Smooth muscle cell (in vitro differentiated cells): ENCODE measurements around the gene NAIF1. TPM values are rescaled to one million over a fixed set of nuclear protein-coding genes. Genes with fewer than 3 reads are reported as not detected.
"Not testable (repeated sequence)": the region's sequence is repeated elsewhere in the genome, so short reads cannot be mapped to it uniquely, and the experiment has no call there.

Experiments
- DNase-seq: peaks from one replicate; lab custom pipeline; 2025; ENCODE audit not compliant: unreplicated experiment; lab: John Stamatoyannopoulos, UW
- H2AFZ ChIP-seq: fragments of 200-600 bp; sonication (generic); 2 replicates; pipeline ENCODE4 v1.6.0; 2016; ENCODE audit warnings: antibody characterized with exemption, low read depth, mild to moderate bottlenecking
- H3F3A ChIP-seq: fragments of 200-600 bp; sonication (generic); 2 replicates; pipeline ENCODE4 v1.6.0; 2017; ENCODE audit warnings: antibody characterized with exemption, low read depth
- H3K27ac ChIP-seq: fragments of 200-600 bp; sonication (generic); 2 replicates; pipeline ENCODE4 v1.5.1; 2016; ENCODE audit warnings: low read depth, mild to moderate bottlenecking
- H3K27me3 ChIP-seq: fragments of 200-600 bp; sonication (generic); 2 replicates; pipeline ENCODE4 v1.6.1; 2016; ENCODE audit warnings: low read depth, mild to moderate bottlenecking
- H3K36me3 ChIP-seq: fragments of 200-600 bp; sonication (generic); 2 replicates; pipeline ENCODE4 v1.5.1; 2016; ENCODE audit warnings: low read depth
- H3K4me1 ChIP-seq: fragments of 200-600 bp; sonication (generic); 2 replicates; pipeline ENCODE4 v1.5.1; 2016; ENCODE audit warnings: low read depth
- H3K4me2 ChIP-seq: fragments of 200-600 bp; sonication (generic); 2 replicates; pipeline ENCODE4 v1.6.0; 2016; ENCODE audit warnings: mild to moderate bottlenecking
- H3K4me3 ChIP-seq: fragments of 200-600 bp; sonication (generic); 2 replicates; pipeline ENCODE4 v1.5.1; 2016; ENCODE audit warnings: mild to moderate bottlenecking
- H3K79me2 ChIP-seq: fragments of 200-600 bp; sonication (generic); 2 replicates; pipeline ENCODE4 v1.6.0; 2016; ENCODE audit warnings: low read depth, mild to moderate bottlenecking
- H3K9ac ChIP-seq: fragments of 200-600 bp; sonication (generic); 2 replicates; pipeline ENCODE4 v1.6.0; 2016; ENCODE audit warnings: low read depth
- H3K9me3 ChIP-seq: fragments of 200-600 bp; sonication (generic); replicated peaks from 2 replicates; pipeline ENCODE4 v1.5.1; 2016; ENCODE audit warnings: low read depth
- H4K20me1 ChIP-seq: fragments of 200-600 bp; sonication (generic); 2 replicates; pipeline ENCODE4 v1.6.0; 2016; ENCODE audit warnings: low read depth
- CTCF ChIP-seq: fragments of 200-600 bp; sonication (generic); IDR thresholded peaks from 2 replicates; pipeline ENCODE4 v1.5.1; 2017; ENCODE audit warnings: borderline replicate concordance, mild to moderate bottlenecking, antibody characterized with exemption; ENCODE audit not compliant: insufficient read depth, poor library complexity, severe bottlenecking
- WGBS: methylation state at CpG from one replicate; pipeline ENCODE4 v1.1.7; 2016; ENCODE audit warnings: low lambda C conversion rate; 5-methylcytosine and 5-hydroxymethylcytosine counted together
- polyA plus RNA-seq: library from polyadenylated mRNA; unstranded; fragments of >200 nt; fragmentation: Nextera tagmentation; extraction: Ambion mirVana; gene quantifications from 2 replicates; pipeline ENCODE4 v1.2.1, GENCODE V29; 2016
- total RNA-seq: library from RNA; depleted of rRNA; stranded (reverse); fragments of >200 nt; gene quantifications from 2 replicates; pipeline ENCODE4 v1.2.3, GENCODE V29; 2014

NAIF1 gene
- total and polyA plus RNA-seq, 2 experiments from 2014 or later: 3.8 to 6.7 TPM

GRCh38 chr9:128072144-128073021 is 5.3 kb upstream of the NAIF1 start:
- H3F3A ChIP-seq: peaks cover 17% of the 10 kb centered on the region
- no peak overlapping the region for H2AFZ ChIP-seq
- DNase-seq: peak; percentile 24
- peak overlapping the region; percentile 17 for H3K4me3 ChIP-seq
- no peak for TF ChIP-seq CTCF
- H3K36me3 ChIP-seq: no peaks in the 10 kb centered on the region
- WGBS: 13% methylated on average over 5 of the region's 5 CpGs
- H3K27me3 ChIP-seq: no peaks in the 10 kb centered on the region
- peaks cover 19% of the 10 kb centered on the region for H4K20me1 ChIP-seq
- no peaks in the 10 kb centered on the region for H3K9me3 ChIP-seq
- peak overlapping the region; percentile 76 for H3K27ac ChIP-seq
- H3K9ac ChIP-seq: peak overlapping the region; percentile 28
- H3K4me1 ChIP-seq: peaks cover 23% of the 10 kb centered on the region
- peaks cover 70% of the 10 kb centered on the region for H3K79me2 ChIP-seq
- H3K4me2 ChIP-seq: peak overlapping the region; percentile 76

DNA sequence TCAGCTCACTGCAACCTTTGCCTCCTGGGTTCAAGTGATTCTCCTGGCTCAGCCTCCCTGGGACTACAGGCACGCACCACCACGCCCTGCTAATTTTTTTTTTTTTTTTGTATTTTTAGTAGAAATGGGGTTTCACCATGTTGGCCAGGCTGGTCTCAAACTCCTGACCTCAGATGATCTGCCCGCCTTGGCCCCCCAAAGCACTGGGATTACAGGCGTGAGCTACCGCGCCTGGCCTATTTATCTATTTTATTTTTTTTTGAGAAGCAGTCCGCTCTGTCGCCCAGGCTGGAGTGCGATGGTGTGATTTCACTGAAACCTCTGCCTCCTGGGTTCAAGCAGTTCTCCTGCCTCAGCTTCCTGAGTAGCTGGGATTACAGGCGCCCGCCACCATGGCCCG is 4.4 kb upstream of the NAIF1 start:
- not testable (repeated sequence) for H3K9me3 ChIP-seq, H3K36me3 ChIP-seq, DNase-seq, H2AFZ ChIP-seq, H3K4me3 ChIP-seq, H3K4me2 ChIP-seq, H3K27me3 ChIP-seq, H3K9ac ChIP-seq
- H3K4me1 ChIP-seq: peaks cover 28% of the 10 kb centered on the region
- peaks cover 11% of the 10 kb centered on the region for H4K20me1 ChIP-seq
- H3K79me2 ChIP-seq: peaks cover 63% of the 10 kb centered on the region
- peaks cover 17% of the 10 kb centered on the region for H3F3A ChIP-seq
- 94% methylated on average over 12 of the region's 12 CpGs for WGBS
- peak overlapping the region; percentile 76 for H3K27ac ChIP-seq

GRCh38 chr9:128070874-128071273 is 3.8 kb upstream of the NAIF1 start:
- Histone ChIP-seq H3K79me2 (peaks cover 63% of the 10 kb centered on the region), H3F3A (peaks cover 17% of the 10 kb centered on the region), H3K9me3 (no peaks in the 10 kb centered on the region), H3K4me1 (peaks cover 34% of the 10 kb centered on the region), H3K27me3 (no peaks in the 10 kb centered on the region), H4K20me1 (peaks cover 10% of the 10 kb centered on the region), H2AFZ (no peak overlapping the region), H3K36me3 (no peaks in the 10 kb centered on the region), H3K9ac (no peak overlapping the region), H3K4me3 (no peak overlapping the region), H3K27ac (no peak overlapping the region), H3K4me2 (no peak overlapping the region)
- no peak for TF ChIP-seq CTCF
- DNase-seq: no peak
- WGBS: 96% methylated on average over 7 of the region's 7 CpGs

- no peak for TF ChIP-seq CTCF
- peaks cover 34% of the 10 kb centered on the region for H3K4me1 ChIP-seq
- no peaks in the 10 kb centered on the region for H3K36me3 ChIP-seq
- H3K9me3 ChIP-seq: no peaks in the 10 kb centered on the region
- H3K27ac ChIP-seq: peak overlapping the region; percentile 72
- H2AFZ ChIP-seq: no peak overlapping the region
- peak overlapping the region; percentile 95 for H3K4me2 ChIP-seq
- WGBS: 2% methylated on average over 42 of the region's 50 CpGs
- no peak for DNase-seq
- H3K4me3 ChIP-seq: peak overlapping the region; percentile 79
- peaks cover 10% of the 10 kb centered on the region for H4K20me1 ChIP-seq
- H3K9ac ChIP-seq: peak overlapping the region; percentile 87
- H3K79me2 ChIP-seq: peaks cover 45% of the 10 kb centered on the region
- no peaks in the 10 kb centered on the region for H3K27me3 ChIP-seq
- peaks cover 4% of the 10 kb centered on the region for H3F3A ChIP-seq
These were observed 1.5 kb upstream of the NAIF1 start for GRCh38 chr9:128068386-128069205.
